HEK293 (cell line): ENCODE data around the gene POLE3.

Experiments
- BCL11B ChIP-seq: fragments of 450-650 bp; formaldehyde crosslinking; IDR thresholded peaks from 2 replicates; pipeline ENCODE4 v1.5.1; 2016; ENCODE audit warnings: low read depth, missing biosample characterization, missing genetic modification characterization
- GFI1B ChIP-seq: fragments of 450-650 bp; formaldehyde crosslinking; IDR thresholded peaks from 2 replicates; pipeline ENCODE4 v1.5.1; 2016; ENCODE audit warnings: missing biosample characterization, missing genetic modification characterization
- HOXC10 ChIP-seq: sonication (generic); formaldehyde crosslinking; IDR thresholded peaks from 2 replicates; pipeline ENCODE4 v1.8.1; 2023; ENCODE audit warnings: mild to moderate bottlenecking, missing genetic modification reagents
- KLF16 ChIP-seq: fragments of 450-650 bp; formaldehyde crosslinking; IDR thresholded peaks from 2 replicates; pipeline ENCODE4 v1.5.1; 2017; ENCODE audit warnings: missing biosample characterization, missing genetic modification characterization
- KLF8 ChIP-seq: fragments of 450-650 bp; formaldehyde crosslinking; IDR thresholded peaks from 2 replicates; pipeline ENCODE4 v1.5.1; 2016; ENCODE audit warnings: missing biosample characterization, missing genetic modification characterization
- SP3 ChIP-seq: fragments of 450-650 bp; formaldehyde crosslinking; IDR thresholded peaks from 2 replicates; pipeline ENCODE4 v1.5.1; 2016; ENCODE audit warnings: missing biosample characterization, missing genetic modification characterization
- TRIM28 ChIP-seq: IDR thresholded peaks from 2 replicates; pipeline ENCODE4 v1.6.1; 2011; ENCODE audit warnings: low read length, control low read depth, borderline replicate concordance
- ZBTB8A ChIP-seq: fragments of 450-650 bp; formaldehyde crosslinking; IDR thresholded peaks from 2 replicates; pipeline ENCODE4 v1.5.1; 2016; ENCODE audit warnings: missing biosample characterization, missing genetic modification characterization
- ZFP41 ChIP-seq: fragments of 450-650 bp; formaldehyde crosslinking; IDR thresholded peaks from 2 replicates; pipeline ENCODE4 v1.5.1; 2016; ENCODE audit warnings: missing biosample characterization, missing genetic modification characterization, borderline replicate concordance
- ZNF140 ChIP-seq: fragments of 450-650 bp; formaldehyde crosslinking; IDR thresholded peaks from 2 replicates; pipeline ENCODE4 v1.5.1; 2016; ENCODE audit warnings: missing biosample characterization, missing genetic modification characterization
- ZNF16 ChIP-seq: fragments of 450-650 bp; formaldehyde crosslinking; IDR thresholded peaks from 2 replicates; pipeline ENCODE4 v1.5.1; 2016; ENCODE audit warnings: low read depth, missing biosample characterization, missing genetic modification characterization
- ZNF302 ChIP-seq: fragments of 450-650 bp; formaldehyde crosslinking; IDR thresholded peaks from 2 replicates; pipeline ENCODE4 v1.5.1; 2016; ENCODE audit warnings: missing biosample characterization, missing genetic modification characterization, low read depth
- ZNF404 ChIP-seq: fragments of 450-650 bp; formaldehyde crosslinking; IDR thresholded peaks from 2 replicates; pipeline ENCODE4 v1.5.1; 2017; ENCODE audit warnings: missing biosample characterization, missing genetic modification characterization
- ZNF473 ChIP-seq: fragments of 450-650 bp; formaldehyde crosslinking; IDR thresholded peaks from 2 replicates; pipeline ENCODE4 v1.5.1; 2017; ENCODE audit warnings: missing biosample characterization, missing genetic modification characterization
- ZNF501 ChIP-seq: fragments of 450-650 bp; formaldehyde crosslinking; IDR thresholded peaks from 2 replicates; pipeline ENCODE4 v1.5.1; 2016; ENCODE audit warnings: missing biosample characterization, missing genetic modification characterization
- ZNF529 ChIP-seq: fragments of 450-650 bp; formaldehyde crosslinking; IDR thresholded peaks from 2 replicates; pipeline ENCODE4 v1.5.1; 2017; ENCODE audit warnings: missing genetic modification characterization, missing biosample characterization; ENCODE audit not compliant: insufficient replicate concordance
- ZNF596 ChIP-seq: fragments of 450-650 bp; IDR thresholded peaks from 2 replicates; pipeline ENCODE4 v1.5.0; 2018; ENCODE audit warnings: missing biosample characterization, mild to moderate bottlenecking, missing genetic modification characterization, moderate library complexity
- ZNF654 ChIP-seq: fragments of 450-650 bp; formaldehyde crosslinking; IDR thresholded peaks from 2 replicates; pipeline ENCODE4 v1.5.1; 2016; ENCODE audit warnings: low read depth, missing biosample characterization, missing genetic modification characterization
- ZNF664 ChIP-seq: fragments of 450-650 bp; formaldehyde crosslinking; IDR thresholded peaks from 2 replicates; pipeline ENCODE4 v1.5.1; 2016; ENCODE audit warnings: missing biosample characterization, missing genetic modification characterization
- ZNF747 ChIP-seq: fragments of 450-650 bp; formaldehyde crosslinking; IDR thresholded peaks from 2 replicates; pipeline ENCODE4 v1.5.1; 2016; ENCODE audit warnings: missing biosample characterization, missing genetic modification characterization
- ZNF76 ChIP-seq: fragments of 450-650 bp; formaldehyde crosslinking; IDR thresholded peaks from 2 replicates; pipeline ENCODE4; 2016; ENCODE audit warnings: low read depth, missing biosample characterization, missing genetic modification characterization, borderline replicate concordance
- ZNF776 ChIP-seq: fragments of 450-650 bp; formaldehyde crosslinking; IDR thresholded peaks from 2 replicates; pipeline ENCODE4 v1.5.0; 2017; ENCODE audit warnings: missing biosample characterization, missing genetic modification characterization, borderline replicate concordance
- ZNF792 ChIP-seq: fragments of 450-650 bp; formaldehyde crosslinking; IDR thresholded peaks from 2 replicates; pipeline ENCODE4 v1.5.1; 2016; ENCODE audit warnings: missing biosample characterization, missing genetic modification characterization
- TF ChIP-seq, protein P1 (sequence below): fragments of 450-650 bp; formaldehyde crosslinking; conservative IDR thresholded peaks from 2 replicates; pipeline ENCODE4 v1.5.1; 2016; ENCODE audit warnings: low read depth, missing biosample characterization, missing genetic modification characterization
- TF ChIP-seq, protein P2 (sequence below): fragments of 450-650 bp; formaldehyde crosslinking; IDR thresholded peaks from 2 replicates; pipeline ENCODE4 v1.5.1; 2016; ENCODE audit warnings: missing biosample characterization, missing genetic modification characterization, borderline replicate concordance
- TF ChIP-seq, protein P3 (sequence below): fragments of 450-650 bp; formaldehyde crosslinking; IDR thresholded peaks from 2 replicates; pipeline ENCODE4 v1.5.1; 2016; ENCODE audit warnings: missing biosample characterization, missing genetic modification characterization
- TF ChIP-seq, protein P4 (sequence below): fragments of 450-650 bp; formaldehyde crosslinking; optimal IDR thresholded peaks from 2 replicates; pipeline ENCODE3; 2016; ENCODE audit warnings: missing biosample characterization, mild to moderate bottlenecking, missing genetic modification characterization
- TF ChIP-seq, protein P5 (sequence below): IDR thresholded peaks from 2 replicates; pipeline ENCODE4 v1.6.1; 2011; ENCODE audit warnings: mild to moderate bottlenecking, low read depth, low read length, borderline replicate concordance

Gene POLE3

DNA sequence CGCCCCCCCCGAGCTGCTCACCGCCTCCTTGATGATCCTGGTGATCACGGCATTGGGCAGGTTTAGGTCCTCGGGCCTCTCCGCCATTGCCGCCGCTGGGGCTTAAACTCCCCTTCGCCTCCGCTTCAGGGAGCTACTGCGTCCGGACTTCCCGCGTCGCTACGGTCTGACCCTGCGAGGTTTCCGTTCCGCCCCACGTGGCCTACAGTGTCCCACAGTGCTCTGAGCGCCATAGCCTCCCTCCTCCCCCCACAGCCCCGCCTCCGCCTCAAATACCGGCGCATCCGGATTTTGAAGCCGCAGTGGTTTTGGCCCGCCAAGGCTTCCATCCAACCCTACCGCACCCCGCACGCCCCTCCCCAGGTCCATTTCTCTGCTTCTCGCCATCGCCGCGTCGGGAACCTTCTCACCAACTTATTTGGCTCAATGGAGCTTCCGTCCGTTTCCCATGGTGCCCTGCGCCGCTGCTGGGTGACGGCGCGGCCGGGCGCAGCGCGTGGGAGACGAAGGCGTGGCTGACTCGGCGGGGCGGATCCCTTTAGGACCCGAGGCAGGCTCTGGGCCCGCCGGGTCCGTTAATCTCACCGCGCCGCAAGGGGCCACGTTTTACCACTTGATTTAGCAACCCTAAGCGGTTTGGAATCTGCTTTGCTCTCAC, at the start of gene POLE3, which contains the start of gene C9orf43 (continued):
- TF ChIP-seq, protein P1, sequence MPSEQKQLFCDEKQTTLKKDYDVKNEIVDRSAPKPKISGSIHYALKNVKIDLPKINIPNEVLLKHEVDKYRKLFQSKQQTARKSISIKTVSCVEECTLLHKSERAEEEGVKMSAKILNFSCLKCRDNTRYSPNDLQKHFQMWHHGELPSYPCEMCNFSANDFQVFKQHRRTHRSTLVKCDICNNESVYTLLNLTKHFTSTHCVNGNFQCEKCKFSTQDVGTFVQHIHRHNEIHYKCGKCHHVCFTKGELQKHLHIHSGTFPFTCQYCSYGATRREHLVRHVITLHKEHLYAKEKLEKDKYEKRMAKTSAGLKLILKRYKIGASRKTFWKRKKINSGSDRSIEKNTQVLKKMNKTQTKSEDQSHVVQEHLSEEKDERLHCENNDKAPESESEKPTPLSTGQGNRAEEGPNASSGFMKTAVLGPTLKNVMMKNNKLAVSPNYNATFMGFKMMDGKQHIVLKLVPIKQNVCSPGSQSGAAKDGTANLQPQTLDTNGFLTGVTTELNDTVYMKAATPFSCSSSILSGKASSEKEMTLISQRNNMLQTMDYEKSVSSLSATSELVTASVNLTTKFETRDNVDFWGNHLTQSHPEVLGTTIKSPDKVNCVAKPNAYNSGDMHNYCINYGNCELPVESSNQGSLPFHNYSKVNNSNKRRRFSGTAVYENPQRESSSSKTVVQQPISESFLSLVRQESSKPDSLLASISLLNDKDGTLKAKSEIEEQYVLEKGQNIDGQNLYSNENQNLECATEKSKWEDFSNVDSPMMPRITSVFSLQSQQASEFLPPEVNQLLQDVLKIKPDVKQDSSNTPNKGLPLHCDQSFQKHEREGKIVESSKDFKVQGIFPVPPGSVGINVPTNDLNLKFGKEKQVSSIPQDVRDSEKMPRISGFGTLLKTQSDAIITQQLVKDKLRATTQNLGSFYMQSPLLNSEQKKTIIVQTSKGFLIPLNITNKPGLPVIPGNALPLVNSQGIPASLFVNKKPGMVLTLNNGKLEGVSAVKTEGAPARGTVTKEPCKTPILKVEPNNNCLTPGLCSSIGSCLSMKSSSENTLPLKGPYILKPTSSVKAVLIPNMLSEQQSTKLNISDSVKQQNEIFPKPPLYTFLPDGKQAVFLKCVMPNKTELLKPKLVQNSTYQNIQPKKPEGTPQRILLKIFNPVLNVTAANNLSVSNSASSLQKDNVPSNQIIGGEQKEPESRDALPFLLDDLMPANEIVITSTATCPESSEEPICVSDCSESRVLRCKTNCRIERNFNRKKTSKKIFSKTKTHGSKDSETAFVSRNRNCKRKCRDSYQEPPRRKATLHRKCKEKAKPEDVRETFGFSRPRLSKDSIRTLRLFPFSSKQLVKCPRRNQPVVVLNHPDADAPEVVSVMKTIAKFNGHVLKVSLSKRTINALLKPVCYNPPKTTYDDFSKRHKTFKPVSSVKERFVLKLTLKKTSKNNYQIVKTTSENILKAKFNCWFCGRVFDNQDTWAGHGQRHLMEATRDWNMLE (tag by site-specific recombination), result 0 out of 2 replicates have a peak, but pooled peaks have one; percentile 28
- no peak for TF ChIP-seq ZNF596 (tag by site-specific recombination)
- no peak for TF ChIP-seq ZNF140 (tag by site-specific recombination)
- TF ChIP-seq, protein P2, sequence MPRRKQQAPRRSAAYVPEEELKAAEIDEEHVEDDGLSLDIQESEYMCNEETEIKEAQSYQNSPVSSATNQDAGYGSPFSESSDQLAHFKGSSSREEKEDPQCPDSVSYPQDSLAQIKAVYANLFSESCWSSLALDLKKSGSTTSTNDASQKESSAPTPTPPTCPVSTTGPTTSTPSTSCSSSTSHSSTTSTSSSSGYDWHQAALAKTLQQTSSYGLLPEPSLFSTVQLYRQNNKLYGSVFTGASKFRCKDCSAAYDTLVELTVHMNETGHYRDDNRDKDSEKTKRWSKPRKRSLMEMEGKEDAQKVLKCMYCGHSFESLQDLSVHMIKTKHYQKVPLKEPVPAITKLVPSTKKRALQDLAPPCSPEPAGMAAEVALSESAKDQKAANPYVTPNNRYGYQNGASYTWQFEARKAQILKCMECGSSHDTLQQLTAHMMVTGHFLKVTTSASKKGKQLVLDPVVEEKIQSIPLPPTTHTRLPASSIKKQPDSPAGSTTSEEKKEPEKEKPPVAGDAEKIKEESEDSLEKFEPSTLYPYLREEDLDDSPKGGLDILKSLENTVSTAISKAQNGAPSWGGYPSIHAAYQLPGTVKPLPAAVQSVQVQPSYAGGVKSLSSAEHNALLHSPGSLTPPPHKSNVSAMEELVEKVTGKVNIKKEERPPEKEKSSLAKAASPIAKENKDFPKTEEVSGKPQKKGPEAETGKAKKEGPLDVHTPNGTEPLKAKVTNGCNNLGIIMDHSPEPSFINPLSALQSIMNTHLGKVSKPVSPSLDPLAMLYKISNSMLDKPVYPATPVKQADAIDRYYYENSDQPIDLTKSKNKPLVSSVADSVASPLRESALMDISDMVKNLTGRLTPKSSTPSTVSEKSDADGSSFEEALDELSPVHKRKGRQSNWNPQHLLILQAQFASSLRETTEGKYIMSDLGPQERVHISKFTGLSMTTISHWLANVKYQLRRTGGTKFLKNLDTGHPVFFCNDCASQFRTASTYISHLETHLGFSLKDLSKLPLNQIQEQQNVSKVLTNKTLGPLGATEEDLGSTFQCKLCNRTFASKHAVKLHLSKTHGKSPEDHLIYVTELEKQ, result no peak
- peak; percentile 93 for TF ChIP-seq KLF16 (tag by site-specific recombination)
- TF ChIP-seq, protein P3, sequence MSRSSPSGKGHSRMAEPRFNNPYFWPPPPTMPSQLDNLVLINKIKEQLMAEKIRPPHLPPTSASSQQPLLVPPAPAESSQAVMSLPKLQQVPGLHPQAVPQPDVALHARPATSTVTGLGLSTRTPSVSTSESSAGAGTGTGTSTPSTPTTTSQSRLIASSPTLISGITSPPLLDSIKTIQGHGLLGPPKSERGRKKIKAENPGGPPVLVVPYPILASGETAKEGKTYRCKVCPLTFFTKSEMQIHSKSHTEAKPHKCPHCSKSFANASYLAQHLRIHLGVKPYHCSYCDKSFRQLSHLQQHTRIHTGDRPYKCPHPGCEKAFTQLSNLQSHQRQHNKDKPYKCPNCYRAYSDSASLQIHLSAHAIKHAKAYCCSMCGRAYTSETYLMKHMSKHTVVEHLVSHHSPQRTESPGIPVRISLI (tag by site-specific recombination), result no peak
- TF ChIP-seq ZNF302 (tag by site-specific recombination), result no peak
- TF ChIP-seq BCL11B (tag by site-specific recombination), result no peak
- TF ChIP-seq ZFP41 (tag by site-specific recombination), result no peak
- TF ChIP-seq ZNF654 (tag by site-specific recombination), result no peak
- TF ChIP-seq ZNF529, result no peak
- TF ChIP-seq ZNF404 (tag by site-specific recombination), result no peak
- no peak for TF ChIP-seq TRIM28
- TF ChIP-seq, protein P4, sequence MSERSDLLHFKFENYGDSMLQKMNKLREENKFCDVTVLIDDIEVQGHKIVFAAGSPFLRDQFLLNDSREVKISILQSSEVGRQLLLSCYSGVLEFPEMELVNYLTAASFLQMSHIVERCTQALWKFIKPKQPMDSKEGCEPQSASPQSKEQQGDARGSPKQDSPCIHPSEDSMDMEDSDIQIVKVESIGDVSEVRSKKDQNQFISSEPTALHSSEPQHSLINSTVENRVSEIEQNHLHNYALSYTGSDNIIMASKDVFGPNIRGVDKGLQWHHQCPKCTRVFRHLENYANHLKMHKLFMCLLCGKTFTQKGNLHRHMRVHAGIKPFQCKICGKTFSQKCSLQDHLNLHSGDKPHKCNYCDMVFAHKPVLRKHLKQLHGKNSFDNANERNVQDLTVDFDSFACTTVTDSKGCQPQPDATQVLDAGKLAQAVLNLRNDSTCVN (tag by site-specific recombination), result peak; percentile 74
- no peak for TF ChIP-seq ZNF747 (tag by site-specific recombination)
- TF ChIP-seq ZBTB8A (tag by site-specific recombination), result peak; percentile 79
- TF ChIP-seq GFI1B, result no peak
- TF ChIP-seq, protein P5, sequence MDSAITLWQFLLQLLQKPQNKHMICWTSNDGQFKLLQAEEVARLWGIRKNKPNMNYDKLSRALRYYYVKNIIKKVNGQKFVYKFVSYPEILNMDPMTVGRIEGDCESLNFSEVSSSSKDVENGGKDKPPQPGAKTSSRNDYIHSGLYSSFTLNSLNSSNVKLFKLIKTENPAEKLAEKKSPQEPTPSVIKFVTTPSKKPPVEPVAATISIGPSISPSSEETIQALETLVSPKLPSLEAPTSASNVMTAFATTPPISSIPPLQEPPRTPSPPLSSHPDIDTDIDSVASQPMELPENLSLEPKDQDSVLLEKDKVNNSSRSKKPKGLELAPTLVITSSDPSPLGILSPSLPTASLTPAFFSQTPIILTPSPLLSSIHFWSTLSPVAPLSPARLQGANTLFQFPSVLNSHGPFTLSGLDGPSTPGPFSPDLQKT, result no peak
- peak; percentile 97 for TF ChIP-seq ZNF76 (tag by site-specific recombination)
- no peak for TF ChIP-seq ZNF473
- TF ChIP-seq KLF8 (tag by site-specific recombination), result peak; percentile 95
- TF ChIP-seq ZNF664 (tag by site-specific recombination), result no peak
- TF ChIP-seq ZNF776 (tag by site-specific recombination), result no peak
- no peak for TF ChIP-seq ZNF16 (tag by site-specific recombination)
- TF ChIP-seq HOXC10 (CRISPR knock-in tag), result no peak
- peak; percentile 89 for TF ChIP-seq ZNF501
- TF ChIP-seq ZNF792 (tag by site-specific recombination), result no peak
- peak; percentile 91 for TF ChIP-seq SP3 (tag by site-specific recombination)
